HepG2 (cell line): ENCODE data around the gene USP20. TPM values are rescaled to one million over a fixed set of nuclear protein-coding genes. Genes with fewer than 3 reads are reported as not detected.
A peak's percentile ranks its signal among the peaks of the same experiment; 100 is the strongest.

Experiments used
- ATRX ChIP-seq: sonication (generic); formaldehyde crosslinking; IDR thresholded peaks from 2 replicates; pipeline ENCODE4 v1.4.0; 2020; ENCODE audit warnings: missing genetic modification reagents, borderline replicate concordance
- BCL6 ChIP-seq: IDR thresholded peaks from 2 replicates; pipeline ENCODE4 v1.6.1; 2016; ENCODE audit warnings: missing genetic modification reagents, missing compliant biosample characterization
- BHLHE40 ChIP-seq: IDR thresholded peaks from 2 replicates; pipeline ENCODE4 v1.6.1; 2011; ENCODE audit warnings: low read length, improper control_type of control experiment
- BORCS8-MEF2B ChIP-seq: sonication (generic); formaldehyde crosslinking; IDR thresholded peaks from 2 replicates; pipeline ENCODE4 v1.8.0; 2022; ENCODE audit warnings: mild to moderate bottlenecking, missing genetic modification reagents
- ELF1 ChIP-seq: sonication (generic); formaldehyde crosslinking; IDR thresholded peaks from 2 replicates; pipeline ENCODE4 v1.4.0; 2020; ENCODE audit warnings: missing genetic modification reagents
- ERF ChIP-seq: IDR thresholded peaks from 2 replicates; pipeline ENCODE4 v1.6.1; 2018; ENCODE audit warnings: missing biosample characterization, missing genetic modification reagents
- HCFC1 ChIP-seq: fragments of 150-350 bp; IDR thresholded peaks from 2 replicates; pipeline ENCODE4 v1.6.1; 2014; ENCODE audit warnings: low read depth, low read length
- HOXA3 ChIP-seq: sonication (generic); formaldehyde crosslinking; IDR thresholded peaks from 2 replicates; pipeline ENCODE4 v1.5.0; 2020; ENCODE audit warnings: missing genetic modification reagents
- MED8 ChIP-seq: sonication (generic); formaldehyde crosslinking; IDR thresholded peaks from 2 replicates; pipeline ENCODE4 v1.8.1; 2023; ENCODE audit warnings: mild to moderate bottlenecking, missing genetic modification reagents; ENCODE audit not compliant: insufficient replicate concordance
- MLXIP ChIP-seq: sonication (generic); formaldehyde crosslinking; IDR thresholded peaks from 2 replicates; pipeline ENCODE4 v1.9.0; 2021; ENCODE audit warnings: missing genetic modification reagents, borderline replicate concordance
- MYNN ChIP-seq: sonication (generic); formaldehyde crosslinking; IDR thresholded peaks from 2 replicates; pipeline ENCODE4 v1.4.0; 2020; ENCODE audit warnings: mild to moderate bottlenecking, low read depth, missing genetic modification reagents
- PRMT3 ChIP-seq: sonication (generic); formaldehyde crosslinking; IDR thresholded peaks from 2 replicates; pipeline ENCODE4 v1.8.1; 2022; ENCODE audit warnings: low read depth, mild to moderate bottlenecking, moderate library complexity, missing genetic modification reagents, borderline replicate concordance
- YEATS4 ChIP-seq: sonication (generic); formaldehyde crosslinking; IDR thresholded peaks from 2 replicates; pipeline ENCODE4 v1.4.0; 2020; ENCODE audit warnings: missing genetic modification reagents, borderline replicate concordance
- ZBTB42 ChIP-seq: sonication (generic); formaldehyde crosslinking; IDR thresholded peaks from 2 replicates; pipeline ENCODE4 v1.5.0; 2020; ENCODE audit warnings: mild to moderate bottlenecking, missing genetic modification reagents
- ZFP36 ChIP-seq: fragments of 150-350 bp; IDR thresholded peaks from 2 replicates; pipeline ENCODE4 v1.6.1; 2018; ENCODE audit warnings: borderline replicate concordance, low read length, low read depth; ENCODE audit not compliant: partially characterized antibody
- ZFP37 ChIP-seq: sonication (generic); formaldehyde crosslinking; IDR thresholded peaks from 2 replicates; pipeline ENCODE4 v1.4.0; 2020; ENCODE audit warnings: missing genetic modification reagents, borderline replicate concordance
- ZMAT3 ChIP-seq: sonication (generic); formaldehyde crosslinking; conservative IDR thresholded peaks from 2 replicates; pipeline ENCODE4 v1.7.0; 2021; ENCODE audit warnings: missing genetic modification reagents
- ZNF101 ChIP-seq: sonication (generic); formaldehyde crosslinking; IDR thresholded peaks from 2 replicates; pipeline ENCODE4 v1.4.0; 2020; ENCODE audit warnings: mild to moderate bottlenecking, low read depth, missing genetic modification reagents, borderline replicate concordance
- ZNF264 ChIP-seq: sonication (generic); formaldehyde crosslinking; IDR thresholded peaks from 2 replicates; pipeline ENCODE4 v1.4.0; 2020; ENCODE audit warnings: missing genetic modification reagents
- ZNF430 ChIP-seq: sonication (generic); formaldehyde crosslinking; IDR thresholded peaks from 2 replicates; pipeline ENCODE4 v1.9.0; 2021; ENCODE audit warnings: mild to moderate bottlenecking, missing genetic modification reagents
- ZNF503 ChIP-seq: sonication (generic); formaldehyde crosslinking; IDR thresholded peaks from 2 replicates; pipeline ENCODE4 v1.4.0; 2020; ENCODE audit warnings: missing genetic modification reagents
- ZNF549 ChIP-seq: sonication (generic); formaldehyde crosslinking; IDR thresholded peaks from 2 replicates; pipeline ENCODE4 v1.5.0; 2020; ENCODE audit warnings: missing genetic modification reagents
- polyA plus RNA-seq, 8 experiments: library from polyadenylated mRNA; depleted of rRNA in 3 of 8; stranded (reverse) in 7 of 8; unstranded in 1 of 8; fragments of >200 nt; fragmentation: Illumina TruSeq in 4 of 8; extraction: Trizol in 4 of 8; gene quantifications; 2 replicates each; pipeline versions ENCODE4 v1.2.1 to v1.2.3, GENCODE V29; 2011 to 2016; ENCODE audit warnings: low read depth in 4 of 8, missing spikeins in 1 of 8, mixed read lengths in 1 of 8; ENCODE audit not compliant: insufficient read depth in 1 of 8
- total RNA-seq, 5 experiments: library from RNA; depleted of rRNA; stranded (reverse); fragments of >200 nt; fragmentation: Illumina TruSeq; extraction: Trizol; gene quantifications; 2 replicates each; pipeline ENCODE4 v1.2.3, GENCODE V29; 2016; ENCODE audit warnings: low read depth in 1 of 5
- TF ChIP-seq, protein P1 (sequence below): sonication (generic); formaldehyde crosslinking; IDR thresholded peaks from 2 replicates; pipeline ENCODE4 v1.5.0; 2020; ENCODE audit warnings: missing genetic modification reagents
- TF ChIP-seq, protein P2 (sequence below): sonication (generic); formaldehyde crosslinking; IDR thresholded peaks from 2 replicates; pipeline ENCODE4 v1.8.1; 2023; ENCODE audit warnings: missing genetic modification reagents, inconsistent platforms, borderline replicate concordance

USP20 gene
- total and polyA plus RNA-seq, 2 of the 13 experiments (the other 11 are each of a cell fraction or from before 2014, with no cell fraction given) = 4.4 to 5.9 TPM

GRCh38 chr9:129835128-129835859, at the start of gene USP20, which contains the start of gene C9orf78 (continued):
- TF ChIP-seq, protein P1, sequence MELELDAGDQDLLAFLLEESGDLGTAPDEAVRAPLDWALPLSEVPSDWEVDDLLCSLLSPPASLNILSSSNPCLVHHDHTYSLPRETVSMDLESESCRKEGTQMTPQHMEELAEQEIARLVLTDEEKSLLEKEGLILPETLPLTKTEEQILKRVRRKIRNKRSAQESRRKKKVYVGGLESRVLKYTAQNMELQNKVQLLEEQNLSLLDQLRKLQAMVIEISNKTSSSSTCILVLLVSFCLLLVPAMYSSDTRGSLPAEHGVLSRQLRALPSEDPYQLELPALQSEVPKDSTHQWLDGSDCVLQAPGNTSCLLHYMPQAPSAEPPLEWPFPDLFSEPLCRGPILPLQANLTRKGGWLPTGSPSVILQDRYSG (CRISPR knock-in tag) = peak; percentile 24; the same call in 1 of the 2 replicates
- TF ChIP-seq ZNF430 (CRISPR knock-in tag) (no peak), ZNF264 (CRISPR knock-in tag) (no peak), ATRX (no peak), ZFP37 (CRISPR knock-in tag) (no peak), YEATS4 (peak; percentile 57; the same call in 1 of the 2 replicates), ELF1 (CRISPR knock-in tag) (peak; percentile 85), BHLHE40 (peak; percentile 86), MED8 (no peak), PRMT3 (CRISPR knock-in tag) (no peak), MLXIP (CRISPR knock-in tag) (no peak), HOXA3 (CRISPR knock-in tag) (peak; percentile 89), BORCS8-MEF2B (CRISPR knock-in tag) (0 out of 2 replicates have a peak, but pooled peaks have one; percentile 29), ZMAT3 (CRISPR knock-in tag) (0 out of 2 replicates have a peak, but pooled peaks have one; percentile 51), ZBTB42 (CRISPR knock-in tag) (no peak), HCFC1 (peak; percentile 72), ZNF503 (CRISPR knock-in tag) (0 out of 2 replicates have a peak, but pooled peaks have one; percentile 46), BCL6 (CRISPR knock-in tag) (no peak), ZFP36 (no peak), ZNF101 (CRISPR knock-in tag) (no peak), MYNN (CRISPR knock-in tag) (no peak), ZNF549 (CRISPR knock-in tag) (no peak), ERF (CRISPR knock-in tag) (peak; percentile 53; the same call in 1 of the 2 replicates)
- TF ChIP-seq, protein P2, sequence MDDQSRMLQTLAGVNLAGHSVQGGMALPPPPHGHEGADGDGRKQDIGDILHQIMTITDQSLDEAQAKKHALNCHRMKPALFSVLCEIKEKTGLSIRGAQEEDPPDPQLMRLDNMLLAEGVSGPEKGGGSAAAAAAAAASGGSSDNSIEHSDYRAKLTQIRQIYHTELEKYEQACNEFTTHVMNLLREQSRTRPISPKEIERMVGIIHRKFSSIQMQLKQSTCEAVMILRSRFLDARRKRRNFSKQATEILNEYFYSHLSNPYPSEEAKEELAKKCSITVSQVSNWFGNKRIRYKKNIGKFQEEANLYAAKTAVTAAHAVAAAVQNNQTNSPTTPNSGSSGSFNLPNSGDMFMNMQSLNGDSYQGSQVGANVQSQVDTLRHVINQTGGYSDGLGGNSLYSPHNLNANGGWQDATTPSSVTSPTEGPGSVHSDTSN (CRISPR knock-in tag) = peak; percentile 74; the same call in 1 of the 2 replicates
